EH (cell line): ENCODE measurements around the gene CNGA1.

Source experiments
- DNase-seq: peaks from one replicate; pipeline ENCODE4 v3.0.0-alpha.2; 2015; ENCODE audit warnings: low read depth

CNGA1 gene

GRCh38 chr4:48016141-48017107, at the start of gene CNGA1, which contains the start of gene NIPAL1:
TSS of gene CNGA1 (minus strand) at chr4:48016681. CDS start at chr4:47952689, 63,992 bp downstream.
TSS of gene NIPAL1 (plus strand) at chr4:48016772. CDS start at chr4:48016840, 68 bp downstream.
- DNase-seq = peak; percentile 62

DNA sequence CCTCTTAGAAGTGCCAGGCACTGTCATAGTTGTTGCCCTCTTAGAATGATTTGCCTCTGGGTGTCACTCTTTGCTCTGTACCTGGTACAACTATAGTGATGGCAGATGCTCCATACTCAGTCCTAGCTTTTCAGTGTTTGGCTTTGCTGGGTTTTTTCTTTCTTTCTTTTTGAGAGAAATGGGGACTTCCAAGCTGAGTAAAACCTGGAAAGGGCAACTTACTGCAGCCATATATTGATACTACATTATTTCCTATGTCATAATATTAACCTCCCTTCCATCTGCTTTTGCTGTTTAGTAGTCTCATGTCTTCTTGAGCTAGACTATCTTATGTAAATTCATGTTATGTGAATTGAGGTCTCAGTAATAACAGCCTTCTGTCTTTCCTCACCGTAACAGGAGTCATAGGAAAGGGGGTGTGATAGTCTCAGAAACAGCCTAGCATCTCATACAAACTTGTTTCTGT, 49.1 kb upstream of the CNGA1 start:
- DNase-seq = no peak

DNA sequence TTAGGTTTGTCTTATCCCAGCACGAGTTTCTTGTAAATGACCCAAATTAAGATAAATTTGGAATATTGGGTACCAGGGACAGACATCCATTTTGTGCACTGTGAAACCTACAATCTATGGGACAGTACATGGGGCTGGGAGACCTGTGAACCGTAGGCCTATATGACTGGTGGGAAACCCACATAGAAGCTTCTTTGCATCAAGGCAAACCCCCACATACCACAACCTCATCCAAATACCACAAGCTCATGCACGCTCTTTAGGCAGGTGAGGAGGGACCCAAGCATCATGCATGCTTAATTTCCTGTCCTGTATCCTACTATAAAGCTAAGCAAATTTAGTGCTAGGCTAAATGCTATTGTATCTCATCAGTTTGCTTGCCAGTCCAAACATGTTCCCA, 47.9 kb upstream of the CNGA1 start:
- DNase-seq = no peak

GRCh38 chr4:48058617-48059530, 42.4 kb upstream of the CNGA1 start:
- no peak for DNase-seq

DNA sequence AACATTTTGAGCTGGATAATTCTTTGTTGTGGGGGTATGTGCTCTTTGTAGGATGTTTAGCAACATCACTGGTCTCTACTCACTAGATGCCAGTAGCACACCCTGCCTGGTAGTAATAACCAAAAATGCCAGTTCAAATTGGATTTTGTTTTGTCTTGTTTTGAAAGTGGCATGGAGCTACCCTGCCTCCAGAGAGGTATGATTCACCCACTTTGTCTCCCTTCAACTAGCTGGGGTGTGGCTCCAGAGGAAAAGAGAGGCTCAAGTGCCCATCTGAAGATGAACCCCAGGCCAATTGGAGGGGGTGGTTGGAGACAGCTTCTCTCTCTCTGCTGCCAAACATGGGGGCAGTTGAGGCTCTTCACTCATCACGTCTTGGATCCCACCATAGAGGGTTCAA, 34.6 kb upstream of the CNGA1 start:
- DNase-seq = no peak

DNA sequence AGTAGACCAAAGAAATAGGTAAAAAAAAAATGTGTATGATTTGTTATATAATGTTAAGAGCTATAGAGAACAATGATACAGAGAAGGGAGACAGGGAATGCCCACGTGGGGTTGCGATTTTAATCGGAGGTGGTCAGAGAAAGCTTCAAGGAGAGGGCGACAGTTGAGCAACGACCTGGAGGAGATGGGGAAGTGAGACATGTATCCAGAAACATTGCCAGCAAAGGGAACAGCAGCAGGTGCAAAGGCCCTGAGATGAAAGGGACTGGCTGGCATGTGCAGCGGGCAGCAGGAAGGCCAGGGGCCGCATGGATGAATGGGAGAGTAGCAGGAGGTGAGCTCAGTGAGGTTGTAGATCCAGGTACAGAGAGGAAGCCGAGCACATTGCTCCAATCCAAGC, 33.0 kb upstream of the CNGA1 start:
- no peak for DNase-seq

- DNase-seq = no peak
Observed at GRCh38 chr4:48047896-48048295, 31.4 kb upstream of the CNGA1 start.

DNA sequence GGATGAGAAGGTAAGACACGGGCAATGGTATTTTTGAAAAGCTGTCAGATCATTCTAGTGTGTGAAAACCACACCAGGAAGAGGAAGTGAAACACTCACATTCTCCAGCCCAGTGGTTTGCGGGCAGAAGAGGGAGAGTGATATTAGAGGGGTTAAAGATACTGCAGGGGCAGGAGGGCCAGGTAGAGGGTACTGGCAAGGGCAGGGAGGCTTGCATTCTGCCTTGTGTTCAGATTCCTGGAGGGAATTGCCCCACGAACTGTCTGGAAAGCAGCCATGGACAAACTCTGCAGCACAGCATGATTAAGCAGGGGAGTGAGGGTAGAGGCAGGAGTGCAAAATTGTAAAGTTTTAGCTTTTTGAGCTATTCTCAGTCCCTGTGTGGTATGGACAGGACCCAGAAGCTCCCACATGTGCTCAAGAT, 31.0 kb upstream of the CNGA1 start:
- DNase-seq = no peak

GRCh38 chr4:48046059-48046458, 29.6 kb upstream of the CNGA1 start:
- no peak for DNase-seq

DNA sequence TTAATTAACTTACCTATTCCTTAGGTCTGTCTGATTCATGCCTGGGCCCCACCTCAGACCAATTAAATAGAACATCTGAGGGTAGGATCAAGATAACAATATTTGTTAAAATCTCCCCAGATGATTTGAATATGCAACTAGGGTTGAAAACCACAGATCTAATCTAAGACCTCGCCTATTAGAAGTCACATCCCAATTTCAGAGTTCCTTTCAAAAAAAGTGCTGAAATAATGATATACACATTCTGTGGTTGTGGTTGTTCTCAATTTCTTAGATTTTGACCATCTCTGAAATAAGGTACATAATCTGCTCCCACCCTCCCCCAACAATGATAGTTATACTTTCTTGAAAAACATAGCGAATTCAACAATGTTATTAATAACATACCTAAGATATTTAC, 27.8 kb upstream of the CNGA1 start:
- no peak for DNase-seq

DNA sequence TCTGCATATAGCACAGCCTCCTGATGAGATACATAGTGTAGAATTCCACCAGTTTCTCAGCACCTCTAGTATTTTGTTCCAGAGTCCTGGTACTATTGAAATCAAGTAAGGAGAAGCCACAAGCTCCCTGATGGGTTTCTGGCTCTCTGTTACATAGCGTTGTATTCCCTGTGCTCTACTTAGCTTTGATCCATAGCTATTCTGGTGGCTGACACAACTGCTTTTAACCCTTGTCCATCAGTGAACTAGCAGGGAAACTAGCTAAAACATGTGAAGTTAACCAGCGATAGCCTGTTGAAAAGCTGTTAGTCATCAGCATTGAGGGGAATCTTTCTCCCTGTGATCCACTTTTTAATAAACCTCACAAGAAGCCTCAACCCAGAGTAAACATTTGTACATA, 27.0 kb upstream of the CNGA1 start:
- DNase-seq = no peak

GRCh38 chr4:48042979-48043461, 26.5 kb upstream of the CNGA1 start:
- no peak for DNase-seq

GRCh38 chr4:48041535-48042137, 25.2 kb upstream of the CNGA1 start:
- DNase-seq = no peak

GRCh38 chr4:48039561-48039960, 23.1 kb upstream of the CNGA1 start:
- no peak for DNase-seq

- no peak for DNase-seq
Observed at GRCh38 chr4:48038666-48039065, 22.2 kb upstream of the CNGA1 start.

- no peak for DNase-seq
Observed at GRCh38 chr4:48037117-48037462, 20.6 kb upstream of the CNGA1 start.

GRCh38 chr4:48035952-48036351, 19.5 kb upstream of the CNGA1 start:
- DNase-seq = no peak

DNA sequence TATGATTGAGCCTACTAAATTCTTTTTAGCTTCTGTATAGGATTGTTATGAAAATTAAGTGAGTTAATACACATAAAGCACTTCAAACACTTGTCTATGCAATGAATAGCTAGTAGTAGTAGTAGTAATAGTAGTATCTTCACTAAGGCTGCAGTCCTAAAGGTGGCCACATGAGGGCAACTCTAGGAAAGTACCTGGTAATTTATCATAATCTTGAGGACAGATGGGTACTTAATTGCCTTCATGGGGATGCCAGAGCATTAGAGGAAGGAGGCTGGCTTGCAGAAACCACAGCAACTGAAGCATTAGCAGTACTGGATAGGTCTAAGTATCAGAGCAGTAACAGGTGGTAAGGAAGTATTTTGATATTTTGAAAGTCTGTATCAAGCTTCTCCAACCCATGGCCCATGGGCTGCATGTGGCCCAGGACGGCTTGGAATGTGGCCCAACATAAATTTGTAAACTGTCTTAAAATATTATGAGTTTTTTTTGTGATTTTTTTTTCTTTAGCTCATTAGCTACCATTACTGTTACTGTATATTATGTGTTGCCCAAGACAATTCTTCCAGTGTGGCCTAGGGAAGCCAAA, 17.4 kb upstream of the CNGA1 start:
- DNase-seq = peak; percentile 29

- DNase-seq = no peak
Observed at GRCh38 chr4:48033412-48033811, 16.9 kb upstream of the CNGA1 start.

DNA sequence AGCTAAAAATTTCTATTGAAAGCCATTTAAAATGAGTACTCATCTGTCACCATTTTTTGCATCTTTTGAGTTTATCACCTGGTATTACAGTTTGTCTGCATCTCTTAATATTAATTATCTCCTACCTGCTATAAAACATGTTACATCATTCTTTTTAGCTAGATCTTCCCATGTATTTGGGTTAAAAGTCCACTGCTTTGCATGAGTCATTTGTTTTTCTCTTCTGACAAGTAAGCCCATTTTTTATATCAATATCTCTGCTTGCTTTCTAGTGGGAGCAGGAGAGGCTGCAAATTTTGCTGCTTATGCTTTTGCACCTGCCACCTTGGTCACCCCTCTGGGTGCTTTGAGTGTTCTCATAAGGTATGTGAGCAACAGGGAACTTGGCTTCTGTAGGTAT, 16.2 kb upstream of the CNGA1 start:
- no peak for DNase-seq

DNA sequence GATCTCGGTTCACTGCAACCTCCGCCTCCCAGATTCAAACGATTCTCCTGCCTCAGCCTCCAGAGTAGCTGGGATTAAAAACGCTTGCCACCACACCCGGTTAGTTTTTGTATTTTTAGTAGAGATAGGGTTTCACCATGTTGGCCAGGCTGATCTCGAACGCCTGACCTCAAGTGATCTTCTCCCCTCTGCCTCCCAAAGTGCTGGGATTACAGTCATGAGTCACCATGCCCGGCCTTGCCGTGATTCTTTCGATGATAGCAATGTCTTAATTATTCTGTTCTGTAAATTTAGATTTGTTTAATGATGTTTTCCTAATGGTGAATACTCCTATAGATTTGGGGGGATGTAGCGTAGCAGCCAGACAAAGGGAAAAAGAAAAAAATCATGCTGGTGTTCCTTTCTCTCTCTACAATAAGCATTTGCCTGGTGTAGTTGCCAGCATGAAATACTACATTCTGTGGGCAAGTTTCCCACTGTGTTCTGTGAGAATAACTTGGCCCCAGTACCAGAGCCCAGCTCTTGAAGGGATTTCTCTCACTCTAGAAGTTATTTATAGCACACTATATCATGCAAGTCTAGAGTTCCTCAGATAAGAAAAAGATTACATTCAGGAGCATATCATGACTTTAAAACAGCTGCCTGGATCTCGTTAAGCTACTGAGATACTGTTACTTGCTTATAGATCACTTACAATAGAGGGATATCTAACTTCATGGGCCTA, 15.5 kb upstream of the CNGA1 start:
- peak; percentile 61 for DNase-seq
